ENCODE measurements around the gene ACP1.

The ACP1 gene

DNA sequence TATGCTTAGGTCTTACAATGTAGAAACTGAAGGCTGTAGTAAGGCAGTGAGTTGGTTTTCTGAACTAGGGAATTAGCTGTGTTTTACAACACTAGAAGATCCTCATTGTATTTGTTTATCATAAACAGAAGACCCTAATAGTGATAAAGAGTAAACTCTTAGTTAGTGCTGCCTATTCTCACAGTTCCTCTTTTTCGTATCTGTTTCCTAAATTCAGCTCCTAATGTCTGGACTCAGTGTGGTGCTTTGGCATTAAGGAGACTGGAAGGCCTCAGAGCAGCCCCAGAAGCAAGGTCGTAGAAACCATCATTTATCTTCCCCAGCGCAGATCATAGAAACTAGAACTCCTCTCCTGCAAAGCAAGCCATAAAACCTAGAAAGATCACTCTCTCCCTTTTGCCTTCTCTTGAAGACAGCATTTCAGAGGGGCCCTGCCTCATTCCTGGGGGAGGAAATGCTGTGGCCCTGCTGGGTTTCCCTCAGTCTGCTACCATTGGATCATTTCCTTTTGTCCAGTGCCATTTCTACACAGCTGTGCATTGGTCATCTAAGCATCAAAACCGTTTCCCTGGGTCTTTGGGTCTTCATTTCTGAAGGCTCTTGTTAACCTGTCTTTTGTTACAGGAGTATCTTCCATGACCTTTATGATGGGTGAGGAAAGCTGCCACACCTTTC lies 4.7 kb downstream of the ACP1 start:
- TF ChIP-seq, protein P1, sequence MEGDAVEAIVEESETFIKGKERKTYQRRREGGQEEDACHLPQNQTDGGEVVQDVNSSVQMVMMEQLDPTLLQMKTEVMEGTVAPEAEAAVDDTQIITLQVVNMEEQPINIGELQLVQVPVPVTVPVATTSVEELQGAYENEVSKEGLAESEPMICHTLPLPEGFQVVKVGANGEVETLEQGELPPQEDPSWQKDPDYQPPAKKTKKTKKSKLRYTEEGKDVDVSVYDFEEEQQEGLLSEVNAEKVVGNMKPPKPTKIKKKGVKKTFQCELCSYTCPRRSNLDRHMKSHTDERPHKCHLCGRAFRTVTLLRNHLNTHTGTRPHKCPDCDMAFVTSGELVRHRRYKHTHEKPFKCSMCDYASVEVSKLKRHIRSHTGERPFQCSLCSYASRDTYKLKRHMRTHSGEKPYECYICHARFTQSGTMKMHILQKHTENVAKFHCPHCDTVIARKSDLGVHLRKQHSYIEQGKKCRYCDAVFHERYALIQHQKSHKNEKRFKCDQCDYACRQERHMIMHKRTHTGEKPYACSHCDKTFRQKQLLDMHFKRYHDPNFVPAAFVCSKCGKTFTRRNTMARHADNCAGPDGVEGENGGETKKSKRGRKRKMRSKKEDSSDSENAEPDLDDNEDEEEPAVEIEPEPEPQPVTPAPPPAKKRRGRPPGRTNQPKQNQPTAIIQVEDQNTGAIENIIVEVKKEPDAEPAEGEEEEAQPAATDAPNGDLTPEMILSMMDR (IDR thresholded peaks at IDR 0.05; ENCODE audit: insufficient read depth, low read depth, low read length, missing control alignments) = no peak
- H3K4me3 ChIP-seq (ENCODE audit: low read length) = no peak overlapping the region
- DNase-seq (ENCODE audit: low read depth) = no peak

DNA sequence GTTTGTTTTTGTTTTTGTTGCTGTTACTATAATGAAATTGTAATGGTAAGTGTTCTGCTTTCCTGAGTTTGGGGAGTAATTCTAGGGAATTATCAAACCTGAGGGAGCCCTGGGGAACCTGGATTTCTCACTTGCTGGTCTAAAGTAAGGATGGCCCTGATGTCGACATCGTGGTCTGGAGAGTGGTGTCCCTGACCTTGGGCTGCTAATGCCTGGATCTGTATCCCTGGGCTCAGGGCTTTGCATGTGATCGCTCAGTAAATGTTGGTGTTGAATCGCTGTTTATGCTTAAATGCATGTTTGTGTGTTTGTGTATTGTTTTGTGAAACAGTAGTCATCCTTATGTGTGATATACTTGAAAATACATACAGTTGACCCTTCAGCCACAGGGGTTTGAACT lies 6.1 kb downstream of the ACP1 start:
- TF ChIP-seq, protein P1 (IDR thresholded peaks at IDR 0.05; ENCODE audit: insufficient read depth, low read depth, low read length, missing control alignments) = no peak
- no peak for DNase-seq (ENCODE audit: low read depth)
- no peak overlapping the region for H3K4me3 ChIP-seq (ENCODE audit: low read length)

DNA sequence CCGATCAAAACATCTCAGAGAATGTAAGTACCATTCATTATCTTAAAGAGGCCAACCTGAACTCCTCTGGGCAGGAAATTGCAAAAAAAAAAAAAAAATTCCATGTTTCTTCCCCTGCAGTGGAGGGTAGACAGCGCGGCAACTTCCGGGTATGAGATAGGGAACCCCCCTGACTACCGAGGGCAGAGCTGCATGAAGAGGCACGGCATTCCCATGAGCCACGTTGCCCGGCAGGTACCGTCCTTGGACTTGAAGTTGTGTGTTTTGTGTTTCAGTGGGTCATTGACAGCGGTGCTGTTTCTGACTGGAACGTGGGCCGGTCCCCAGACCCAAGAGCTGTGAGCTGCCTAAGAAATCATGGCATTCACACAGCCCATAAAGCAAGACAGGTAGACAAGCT lies 7.2 kb downstream of the ACP1 start:
- no peak for DNase-seq (ENCODE audit: low read depth)
- TF ChIP-seq, protein P1 (IDR thresholded peaks at IDR 0.05; ENCODE audit: insufficient read depth, low read depth, low read length, missing control alignments) = no peak
- H3K4me3 ChIP-seq (ENCODE audit: low read length) = no peak overlapping the region

DNA sequence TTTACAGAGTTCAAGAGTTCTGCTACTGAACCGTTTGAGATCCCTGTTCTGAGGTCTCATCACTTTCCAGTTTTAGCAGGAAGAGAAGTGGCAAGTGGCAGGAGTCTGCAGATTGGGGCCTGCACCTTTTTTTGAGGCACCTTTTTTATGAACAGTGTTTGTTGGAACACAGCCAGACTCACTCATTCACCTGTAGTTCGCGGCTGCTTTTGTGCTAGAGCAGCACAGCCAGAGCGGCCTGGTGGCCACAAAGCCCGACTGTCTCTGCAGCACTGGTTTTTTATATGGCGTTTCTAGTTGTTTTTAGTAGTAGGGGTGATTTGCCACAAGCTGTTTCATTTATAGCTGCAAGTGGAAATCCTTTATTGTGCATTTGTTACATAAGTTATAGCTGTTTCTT lies 8.6 kb downstream of the ACP1 start:
- TF ChIP-seq, protein P1 (IDR thresholded peaks at IDR 0.05; ENCODE audit: insufficient read depth, low read depth, low read length, missing control alignments) = no peak
- DNase-seq (ENCODE audit: low read depth) = peak; percentile 25
- no peak overlapping the region for H3K4me3 ChIP-seq (ENCODE audit: low read length)

DNA sequence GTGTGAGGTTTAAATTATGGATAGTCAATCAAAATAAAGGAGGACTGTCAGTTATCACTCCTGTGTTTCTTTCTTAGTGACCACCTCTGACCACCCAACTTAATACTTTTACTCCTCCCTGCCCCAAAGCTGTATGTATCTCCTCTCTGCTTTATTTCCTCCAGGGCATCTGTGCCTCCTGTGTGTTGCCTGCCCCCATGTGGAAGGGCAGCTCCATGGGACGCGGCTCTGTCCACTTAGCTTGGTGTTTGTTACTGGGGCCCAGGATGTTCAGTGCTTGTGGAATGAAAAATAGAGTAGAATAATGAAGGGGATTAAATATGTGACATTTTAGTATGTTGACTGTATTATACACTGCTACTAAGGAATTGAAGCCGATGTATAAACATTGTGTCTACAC lies 9.8 kb downstream of the ACP1 start:
- H3K4me3 ChIP-seq (ENCODE audit: low read length) = no peak overlapping the region
- DNase-seq (ENCODE audit: low read depth) = no peak
- TF ChIP-seq, protein P1 (IDR thresholded peaks at IDR 0.05; ENCODE audit: insufficient read depth, low read depth, low read length, missing control alignments) = no peak

DNA sequence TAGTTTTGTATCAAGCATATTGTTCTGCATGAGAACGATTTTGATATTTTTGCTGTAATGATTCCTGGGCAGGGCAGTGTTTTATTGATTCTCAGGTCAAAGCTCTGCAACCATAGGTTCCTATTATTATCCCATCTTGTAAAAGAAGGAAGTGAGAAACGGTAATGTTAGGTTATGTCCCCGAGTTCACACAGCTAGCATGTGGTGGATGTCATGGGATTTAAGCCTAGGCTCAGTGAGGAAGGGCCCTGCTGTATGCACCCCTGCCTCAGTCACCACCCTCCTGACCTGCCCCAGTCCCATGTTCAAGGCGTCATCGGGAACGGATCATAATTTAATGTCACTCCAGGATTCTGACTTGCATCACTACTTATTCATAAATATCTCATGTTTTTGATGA lies 10.7 kb downstream of the ACP1 start:
- no peak overlapping the region for H3K4me3 ChIP-seq (ENCODE audit: low read length)
- TF ChIP-seq, protein P1 (IDR thresholded peaks at IDR 0.05; ENCODE audit: insufficient read depth, low read depth, low read length, missing control alignments) = no peak
- no peak for DNase-seq (ENCODE audit: low read depth)

DNA sequence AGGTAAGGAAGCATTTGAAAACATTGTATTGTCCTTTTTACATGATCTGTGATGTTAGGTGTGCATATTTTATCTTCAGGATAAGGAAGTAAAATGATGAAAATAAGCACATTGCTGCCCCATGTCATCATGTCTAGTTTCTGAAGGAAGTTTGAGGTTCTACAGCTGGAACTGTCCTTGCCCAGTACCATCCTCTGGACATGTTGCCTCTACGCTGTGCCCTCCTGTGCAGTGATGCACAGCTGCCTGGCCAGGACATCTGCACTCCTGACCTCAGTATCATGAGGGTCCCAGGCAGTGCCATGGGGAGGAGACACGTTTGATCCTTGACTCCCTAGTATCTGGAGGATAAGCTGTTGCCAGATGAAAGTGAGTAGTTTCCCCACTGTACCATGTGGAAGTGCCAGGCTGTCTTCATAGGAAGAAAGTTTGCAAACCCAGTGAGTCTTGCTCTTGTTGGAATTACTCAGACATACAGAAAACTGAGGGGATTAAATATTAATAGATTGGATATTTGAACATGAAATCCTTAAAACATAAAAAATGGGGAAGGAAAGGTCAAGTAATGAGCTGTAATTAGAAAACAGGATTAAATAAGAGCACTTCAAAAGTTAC lies 13.7 kb downstream of the ACP1 start:
- TF ChIP-seq, protein P1 (IDR thresholded peaks at IDR 0.05; ENCODE audit: insufficient read depth, low read depth, low read length, missing control alignments) = no peak
- no peak overlapping the region for H3K4me3 ChIP-seq (ENCODE audit: low read length)
- DNase-seq (ENCODE audit: low read depth) = no peak
